ENCODE measurements around the gene AK5.

Gene AK5

GRCh38 chr1:77584884-77585283 lies 303.1 kb downstream of the AK5 start:
- peaks cover 14% of the 10 kb centered on the region; the same call in 1 of the 2 replicates for H3F3A ChIP-seq (ENCODE audit: insufficient read depth)
- H3K27ac ChIP-seq (ENCODE audit: low read depth, low read length), result no peak overlapping the region
- no peak overlapping the region for H3K9ac ChIP-seq (ENCODE audit: low read length)
- H3K79me2 ChIP-seq (ENCODE audit: insufficient read depth, low read length), result no peaks in the 10 kb centered on the region; the same call in 1 of the 2 replicates
- H2AFZ ChIP-seq (ENCODE audit: low read depth, low read length, severe bottlenecking), result no peak overlapping the region
- H3K9me2 ChIP-seq (replicated peaks; ENCODE audit: insufficient read depth, low read length), result no peaks in the 10 kb centered on the region
- peaks cover 27% of the 10 kb centered on the region; the same call in 1 of the 2 replicates for H3K36me3 ChIP-seq (ENCODE audit: low read length)
- H4K20me1 ChIP-seq (ENCODE audit: low read depth, low read length), result no peaks in the 10 kb centered on the region
- no peak overlapping the region for H3K4me2 ChIP-seq (ENCODE audit: low read depth, low read length, poor library complexity, severe bottlenecking)
- no peaks in the 10 kb centered on the region for H3K9me3 ChIP-seq (ENCODE audit: insufficient read depth, low read length)
- TF ChIP-seq EZH2phosphoT487 (conservative IDR thresholded peaks at IDR 0.05; ENCODE audit: low read length), result no peak
- TF ChIP-seq, protein P1, sequence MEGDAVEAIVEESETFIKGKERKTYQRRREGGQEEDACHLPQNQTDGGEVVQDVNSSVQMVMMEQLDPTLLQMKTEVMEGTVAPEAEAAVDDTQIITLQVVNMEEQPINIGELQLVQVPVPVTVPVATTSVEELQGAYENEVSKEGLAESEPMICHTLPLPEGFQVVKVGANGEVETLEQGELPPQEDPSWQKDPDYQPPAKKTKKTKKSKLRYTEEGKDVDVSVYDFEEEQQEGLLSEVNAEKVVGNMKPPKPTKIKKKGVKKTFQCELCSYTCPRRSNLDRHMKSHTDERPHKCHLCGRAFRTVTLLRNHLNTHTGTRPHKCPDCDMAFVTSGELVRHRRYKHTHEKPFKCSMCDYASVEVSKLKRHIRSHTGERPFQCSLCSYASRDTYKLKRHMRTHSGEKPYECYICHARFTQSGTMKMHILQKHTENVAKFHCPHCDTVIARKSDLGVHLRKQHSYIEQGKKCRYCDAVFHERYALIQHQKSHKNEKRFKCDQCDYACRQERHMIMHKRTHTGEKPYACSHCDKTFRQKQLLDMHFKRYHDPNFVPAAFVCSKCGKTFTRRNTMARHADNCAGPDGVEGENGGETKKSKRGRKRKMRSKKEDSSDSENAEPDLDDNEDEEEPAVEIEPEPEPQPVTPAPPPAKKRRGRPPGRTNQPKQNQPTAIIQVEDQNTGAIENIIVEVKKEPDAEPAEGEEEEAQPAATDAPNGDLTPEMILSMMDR (IDR thresholded peaks at IDR 0.05; ENCODE audit: insufficient read depth, low read length, poor library complexity, severe bottlenecking), result no peak
- no peaks in the 10 kb centered on the region for H3K27me3 ChIP-seq (ENCODE audit: low read length)
- H3K4me3 ChIP-seq (ENCODE audit: insufficient read depth, low read length, poor library complexity, severe bottlenecking), result no peak overlapping the region

GRCh38 chr1:77585610-77586314 lies 303.9 kb downstream of the AK5 start:
- peaks cover 14% of the 10 kb centered on the region; the same call in 1 of the 2 replicates for H3F3A ChIP-seq (ENCODE audit: insufficient read depth)
- H3K9me3 ChIP-seq (ENCODE audit: insufficient read depth, low read length), result no peaks in the 10 kb centered on the region
- H3K4me3 ChIP-seq (ENCODE audit: insufficient read depth, low read length, poor library complexity, severe bottlenecking), result no peak overlapping the region
- H3K27ac ChIP-seq (ENCODE audit: low read depth, low read length), result no peak overlapping the region
- no peak overlapping the region for H3K9ac ChIP-seq (ENCODE audit: low read length)
- H3K27me3 ChIP-seq (ENCODE audit: low read length), result no peaks in the 10 kb centered on the region
- H3K4me2 ChIP-seq (ENCODE audit: low read depth, low read length, poor library complexity, severe bottlenecking), result no peak overlapping the region
- H3K9me2 ChIP-seq (replicated peaks; ENCODE audit: insufficient read depth, low read length), result no peaks in the 10 kb centered on the region
- TF ChIP-seq, protein P1 (IDR thresholded peaks at IDR 0.05; ENCODE audit: insufficient read depth, low read length, poor library complexity, severe bottlenecking), result no peak
- no peak for TF ChIP-seq EZH2phosphoT487 (conservative IDR thresholded peaks at IDR 0.05; ENCODE audit: low read length)
- H3K36me3 ChIP-seq (ENCODE audit: low read length), result peaks cover 22% of the 10 kb centered on the region; the same call in 1 of the 2 replicates
- no peak overlapping the region for H2AFZ ChIP-seq (ENCODE audit: low read depth, low read length, severe bottlenecking)
- H3K79me2 ChIP-seq (ENCODE audit: insufficient read depth, low read length), result no peaks in the 10 kb centered on the region; the same call in 1 of the 2 replicates
- H4K20me1 ChIP-seq (ENCODE audit: low read depth, low read length), result no peaks in the 10 kb centered on the region

DNA sequence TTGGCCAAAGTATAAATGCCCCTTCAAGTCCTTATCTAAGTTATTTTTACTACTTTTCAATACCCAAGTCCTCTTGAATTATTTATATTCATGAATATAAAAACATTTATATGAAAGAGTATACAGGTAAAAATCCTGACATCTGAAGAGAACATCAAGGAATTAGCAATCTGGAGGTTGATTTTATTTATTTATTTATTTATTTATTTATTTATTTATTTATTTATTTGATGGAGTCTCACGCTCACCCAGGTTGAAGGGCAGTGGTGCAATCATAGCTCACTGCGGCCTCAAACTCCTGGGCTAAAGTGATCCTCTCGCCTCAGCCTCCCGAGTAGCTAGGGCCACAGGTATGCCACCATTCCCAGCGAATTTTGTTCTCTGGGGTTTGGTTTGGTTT lies 307.4 kb downstream of the AK5 start:
- Histone ChIP-seq H3K4me2 (ENCODE audit: low read depth, low read length, poor library complexity, severe bottlenecking) (no peak overlapping the region), H3K27me3 (ENCODE audit: low read length) (no peaks in the 10 kb centered on the region), H3K36me3 (ENCODE audit: low read length) (peaks cover 3% of the 10 kb centered on the region; the same call in 1 of the 2 replicates), H3K9me2 (replicated peaks; ENCODE audit: insufficient read depth, low read length) (no peaks in the 10 kb centered on the region), H3K4me3 (ENCODE audit: insufficient read depth, low read length, poor library complexity, severe bottlenecking) (no peak overlapping the region), H3K27ac (ENCODE audit: low read depth, low read length) (no peak overlapping the region), H4K20me1 (ENCODE audit: low read depth, low read length) (no peaks in the 10 kb centered on the region), H2AFZ (ENCODE audit: low read depth, low read length, severe bottlenecking) (no peak overlapping the region), H3K9me3 (ENCODE audit: insufficient read depth, low read length) (no peaks in the 10 kb centered on the region), H3K79me2 (ENCODE audit: insufficient read depth, low read length) (peaks cover 9% of the 10 kb centered on the region), H3F3A (ENCODE audit: insufficient read depth) (peaks cover 12% of the 10 kb centered on the region; the same call in 1 of the 2 replicates), H3K9ac (ENCODE audit: low read length) (no peak overlapping the region)
- no peak for TF ChIP-seq EZH2phosphoT487 (conservative IDR thresholded peaks at IDR 0.05; ENCODE audit: low read length)
- TF ChIP-seq, protein P1 (IDR thresholded peaks at IDR 0.05; ENCODE audit: insufficient read depth, low read length, poor library complexity, severe bottlenecking), result no peak
